ENCODE measurements around the gene EIF4E1B.

GRCh38 chr5:176647030-176647842, 16.8 kb downstream of the EIF4E1B start, which contains the start of gene TSPAN17:
- TF ChIP-seq CTCF (IDR thresholded peaks at IDR 0.05 in 8 of 11, conservative IDR thresholded peaks at IDR 0.05 in 3 of 11): peak in 5 of 11 experiments; percentile 14 to 53 (median 28)
- TF ChIP-seq POLR2A (IDR thresholded peaks at IDR 0.05): peak in 2 of 3 donors; percentile 42 to 62
- peak; percentile 87 to 89 (median 88) for TF ChIP-seq POLR2AphosphoS5 (IDR thresholded peaks at IDR 0.05)

All from spleen (tissue), 7 donors.